ENCODE data around the gene SCN3A. TPM values are rescaled to one million over a fixed set of nuclear protein-coding genes. Genes with fewer than 3 reads are reported as not detected.
A peak's percentile ranks its signal among the peaks of the same experiment; 100 is the strongest.

Gene SCN3A
- total and polyA plus RNA-seq, 12 donors = 0.35 to 2.6 (median 0.82) TPM

GRCh38 chr2:165245081-165245793 lies 41.4 kb upstream of the SCN3A start:
- no peak for DNase-seq
- no peak overlapping the region for H3K27ac ChIP-seq
- no peaks in the 10 kb centered on the region for H3K4me1 ChIP-seq

DNA sequence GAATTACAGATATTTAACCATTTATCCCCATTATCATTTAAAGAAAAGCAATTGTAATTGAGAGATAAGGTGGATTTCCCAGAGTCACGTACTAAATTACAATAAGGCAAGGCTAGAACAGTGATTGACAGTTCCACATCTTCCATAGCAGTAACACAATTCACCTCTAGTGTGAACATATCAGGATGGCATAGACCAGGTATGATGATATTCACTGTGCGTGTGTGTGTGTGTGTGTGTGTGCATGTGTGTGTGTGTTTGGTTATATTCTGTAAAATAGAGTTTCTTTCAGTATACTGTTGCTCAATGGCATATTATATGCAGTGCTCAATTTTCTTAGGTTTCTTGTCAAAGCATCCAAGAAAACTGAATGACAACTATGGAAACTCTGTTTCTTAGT lies 37.1 kb upstream of the SCN3A start:
- H3K9me3 ChIP-seq = no peaks in the 10 kb centered on the region
- no peak for TF ChIP-seq CTCF (IDR thresholded peaks at IDR 0.05)
- intact Hi-C loops (cut with DNase I) = loop anchor here in 2 of 10 donors (2.0 to 10.0 kb wide), 2 partner anchors 52 to 54 kb away; no protein-coding TSS in a partner anchor
- no peak overlapping the region for H3K27ac ChIP-seq
- no peak for ATAC-seq
- no peaks in the 10 kb centered on the region for H3K4me1 ChIP-seq
- no peaks in the 10 kb centered on the region for H3K36me3 ChIP-seq
- no peak overlapping the region for H3K4me3 ChIP-seq
- H3K27me3 ChIP-seq = peaks cover 0 to 13% (median 0%) of the 10 kb centered on the region in 7 donors
- WGBS, 2 donors = 68 to 73% methylated on average over 2 of the region's 2 CpGs
- DNase-seq = no peak

More at GRCh38 chr2:165245081-165245793, 41.4 kb upstream of the SCN3A start:
- H3K36me3 ChIP-seq = no peaks in the 10 kb centered on the region
- H3K4me3 ChIP-seq = no peak overlapping the region
- intact Hi-C loops (cut with DNase I) = loop anchor here in 1 of 10 donors (10.0 kb wide), 1 partner anchor 50 kb away; no protein-coding TSS in a partner anchor
- WGBS, 2 donors = 28 to 33% methylated on average over 5 of the region's 5 CpGs
- H3K9me3 ChIP-seq = no peaks in the 10 kb centered on the region
- ATAC-seq = no peak
- no peak for TF ChIP-seq CTCF (IDR thresholded peaks at IDR 0.05)
- H3K27me3 ChIP-seq = no peaks in the 10 kb centered on the region

GRCh38 chr2:165239856-165240515 lies 36.1 kb upstream of the SCN3A start:
- H3K4me3 ChIP-seq = no peak overlapping the region
- H3K27ac ChIP-seq = no peak overlapping the region
- no peak for TF ChIP-seq CTCF (IDR thresholded peaks at IDR 0.05)
- intact Hi-C loops (cut with DNase I) = loop anchor here in 8 of 10 donors (1.0 to 10.0 kb wide), 4 partner anchors 53 to 67 kb away; no protein-coding TSS in a partner anchor
- peaks cover 0 to 22% (median 0%) of the 10 kb centered on the region in 7 donors for H3K27me3 ChIP-seq
- ATAC-seq (no peak), DNase-seq (no peak)
- no peaks in the 10 kb centered on the region for H3K36me3 ChIP-seq
- WGBS, 2 donors = 65% methylated on average over 4 of the region's 4 CpGs
- H3K9me3 ChIP-seq = no peaks in the 10 kb centered on the region
- no peaks in the 10 kb centered on the region for H3K4me1 ChIP-seq

GRCh38 chr2:165239230-165239629 lies 35.4 kb upstream of the SCN3A start, which contains the start of gene SCN2A:
TSS of gene SCN2A (plus strand) at chr2:165239414. CDS start at chr2:165295824, 56,410 bp downstream.
- Histone ChIP-seq H3K27ac (no peak within 1 kb of the TSS), H3K4me1 (no peaks in the 10 kb centered on the region), H3K36me3 (no peaks in the 10 kb centered on the region), H3K27me3 (peaks cover 0 to 24% (median 0%) of the 10 kb centered on the region in 7 donors), H3K4me3 (no peak within 1 kb of the TSS), H3K9me3 (no peaks in the 10 kb centered on the region)
- DNase-seq = no peak
- WGBS, 2 donors = 29 to 34% methylated on average over 3 of the region's 3 CpGs
- peak; percentile 46 to 85 (median 69) for TF ChIP-seq CTCF (IDR thresholded peaks at IDR 0.05)
- intact Hi-C loops (cut with DNase I) = loop anchor here in 6 of 10 donors (1.0 to 5.0 kb wide), 3 partner anchors 54 to 68 kb away; no protein-coding TSS in a partner anchor
- no peak for ATAC-seq

Data from heart right ventricle (tissue), 16 donors.